Activated naive CD4-positive, alpha-beta T cell treated with anti-CD3 and anti-CD28 coated beads for 36 hours (primary cell): ENCODE results near the gene COL4A2. TPM values are rescaled to one million over a fixed set of nuclear protein-coding genes. Genes with fewer than 3 reads are reported as not detected.

Source experiments
- CTCF ChIA-PET: fragments of 350-600 bp; sonication (Branson Sonifier 250); formaldehyde crosslinking; loops from one replicate; lab custom pipeline; 2021; ENCODE audit warnings: antibody characterized with exemption; lab: Charles Lee
- DNase-seq: peaks from one replicate; pipeline ENCODE4 v3.0.0-alpha.2; 2020
- H3K27ac Mint-ChIP-seq: one replicate; pipeline ENCODE4 v1.8.0; 2021; ENCODE audit warnings: mild to moderate bottlenecking, mixed read lengths
- H3K27me3 Mint-ChIP-seq: one replicate; pipeline ENCODE4 v1.8.0; 2021; ENCODE audit warnings: low read depth, mixed read lengths
- H3K36me3 Mint-ChIP-seq: one replicate; pipeline ENCODE4 v1.8.0; 2021; ENCODE audit warnings: low read depth, mixed read lengths
- H3K4me1 Mint-ChIP-seq: one replicate; pipeline ENCODE4 v1.8.0; 2021; ENCODE audit warnings: low read depth, mixed read lengths
- H3K4me3 Mint-ChIP-seq: one replicate; pipeline ENCODE4 v1.8.0; 2021; ENCODE audit warnings: mild to moderate bottlenecking, moderate library complexity, mixed read lengths
- H3K9me3 Mint-ChIP-seq: one replicate; pipeline ENCODE4 v1.8.0; 2021; ENCODE audit warnings: mixed read lengths
- intact Hi-C: fragments of 100-400 bp; cut with micrococcal nuclease; formaldehyde crosslinking; loops from one replicate; pipeline ENCODE4 v1.15.1; 2023
- total RNA-seq, 2 experiments: library from RNA; stranded (reverse); gene quantifications; one replicate each; pipeline ENCODE4 v1.2.3, GENCODE V29; 2021

COL4A2 gene
- total RNA-seq, 2 experiments from 2014 or later: not detected

DNA sequence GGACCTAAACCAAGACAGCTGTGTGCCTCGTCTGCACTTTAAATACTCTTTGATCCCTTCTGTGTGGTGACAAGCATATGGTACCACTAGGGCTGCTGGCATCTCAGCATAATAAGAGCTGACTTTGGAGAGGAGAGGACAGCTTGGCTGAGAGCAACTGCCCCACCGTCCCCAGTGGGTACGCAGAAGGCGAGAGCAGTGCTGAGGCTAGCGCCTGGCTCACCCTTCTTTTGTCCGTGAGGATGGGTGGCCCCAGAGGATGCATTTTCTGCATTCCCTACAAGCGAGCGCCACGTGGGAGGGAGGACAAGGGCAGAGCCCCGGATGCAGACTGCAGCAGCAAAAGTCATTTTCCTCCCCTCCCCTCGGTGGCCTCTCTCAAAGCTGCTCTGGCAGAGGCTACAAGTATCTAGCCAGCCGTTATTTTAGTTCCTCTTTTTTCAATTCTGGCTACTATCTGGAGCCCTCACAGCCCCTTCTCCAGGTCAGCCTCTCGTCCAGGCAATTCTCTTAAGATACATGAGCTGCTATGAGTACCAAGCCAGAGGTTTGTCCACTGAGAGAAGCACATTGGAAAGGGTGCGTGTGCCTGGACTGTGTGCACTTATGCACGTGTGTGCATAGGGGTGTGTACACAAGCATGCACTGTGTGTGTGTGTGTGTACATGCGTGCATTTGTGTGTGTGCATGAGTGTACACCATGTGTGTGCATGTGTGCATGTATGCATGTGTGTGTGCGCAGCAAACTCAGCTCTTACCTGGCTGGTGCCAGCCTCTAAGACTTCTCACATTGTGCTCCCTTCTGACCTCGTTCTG is 203.1 kb downstream of the COL4A2 start:
- H3K27ac Mint-ChIP-seq: no peak overlapping the region
- CTCF ChIA-PET: no interaction called here
- intact Hi-C loops: no loop called here
- H3K4me3 Mint-ChIP-seq: no peak overlapping the region
- DNase-seq: no peak
- peaks cover 4% of the 10 kb centered on the region for H3K4me1 Mint-ChIP-seq
- H3K36me3 Mint-ChIP-seq: no peaks in the 10 kb centered on the region
- peaks cover 3% of the 10 kb centered on the region for H3K27me3 Mint-ChIP-seq
- H3K9me3 Mint-ChIP-seq: peaks cover under 1% of the 10 kb centered on the region

DNA sequence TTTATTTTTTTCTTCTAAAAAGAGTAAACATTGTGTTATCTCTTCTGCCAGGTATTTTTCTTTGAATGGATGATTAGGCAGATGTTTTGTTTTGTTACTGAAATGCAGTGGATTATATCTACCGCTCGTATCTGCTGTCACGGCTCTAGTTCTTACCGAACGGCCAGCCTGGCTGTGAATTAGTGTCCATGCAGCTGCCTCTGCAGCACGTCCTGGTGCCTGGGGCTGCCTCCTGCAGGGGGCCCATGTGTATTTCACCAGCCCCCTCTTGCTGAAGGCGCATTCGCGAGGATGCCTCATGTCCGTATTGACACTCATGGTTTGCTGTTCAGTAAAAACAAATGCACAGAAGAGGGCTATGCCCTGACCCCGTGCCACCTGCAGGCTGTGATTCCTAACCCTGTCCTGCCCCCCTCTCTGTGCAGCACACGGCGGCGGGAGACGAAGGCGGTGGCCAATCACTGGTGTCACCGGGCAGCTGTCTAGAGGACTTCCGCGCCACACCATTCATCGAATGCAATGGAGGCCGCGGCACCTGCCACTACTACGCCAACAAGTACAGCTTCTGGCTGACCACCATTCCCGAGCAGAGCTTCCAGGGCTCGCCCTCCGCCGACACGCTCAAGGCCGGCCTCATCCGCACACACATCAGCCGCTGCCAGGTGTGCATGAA is 204.6 kb downstream of the COL4A2 start:
- Mint-ChIP-seq H3K27ac (no peak overlapping the region), H3K4me3 (no peak overlapping the region), H3K9me3 (peaks cover 2% of the 10 kb centered on the region), H3K4me1 (peaks cover 6% of the 10 kb centered on the region), H3K36me3 (no peaks in the 10 kb centered on the region), H3K27me3 (peaks cover 3% of the 10 kb centered on the region)
- DNase-seq: no peak
- CTCF ChIA-PET: interaction anchor here (2.9 kb wide), 1 partner anchor 56 kb away, joined by 11 read pairs; no protein-coding TSS in a partner anchor
- intact Hi-C loops: no loop called here

DNA sequence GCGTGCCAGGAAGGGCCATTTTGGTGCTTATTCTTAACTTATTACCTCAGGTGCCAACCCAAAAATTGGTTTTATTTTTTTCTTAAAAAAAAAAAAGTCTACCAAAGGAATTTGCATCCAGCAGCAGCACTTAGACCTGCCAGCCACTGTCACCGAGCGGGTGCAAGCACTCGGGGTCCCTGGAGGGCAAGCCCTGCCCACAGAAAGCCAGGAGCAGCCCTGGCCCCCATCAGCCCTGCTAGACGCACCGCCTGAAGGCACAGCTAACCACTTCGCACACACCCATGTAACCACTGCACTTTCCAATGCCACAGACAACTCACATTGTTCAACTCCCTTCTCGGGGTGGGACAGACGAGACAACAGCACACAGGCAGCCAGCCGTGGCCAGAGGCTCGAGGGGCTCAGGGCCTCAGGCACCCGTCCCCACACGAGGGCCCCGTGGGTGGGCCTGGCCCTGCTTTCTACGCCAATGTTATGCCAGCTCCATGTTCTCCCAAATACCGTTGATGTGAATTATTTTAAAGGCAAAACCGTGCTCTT is 205.2 kb downstream of the COL4A2 start:
- no peak overlapping the region for H3K27ac Mint-ChIP-seq
- peaks cover 6% of the 10 kb centered on the region for H3K4me1 Mint-ChIP-seq
- CTCF ChIA-PET: interaction anchor here (2.9 kb wide), 1 partner anchor 57 kb away, joined by 11 read pairs; no protein-coding TSS in a partner anchor
- H3K27me3 Mint-ChIP-seq: peaks cover 3% of the 10 kb centered on the region
- no peak for DNase-seq
- H3K36me3 Mint-ChIP-seq: no peaks in the 10 kb centered on the region
- no peak overlapping the region for H3K4me3 Mint-ChIP-seq
- intact Hi-C loops: no loop called here
- H3K9me3 Mint-ChIP-seq: peaks cover 2% of the 10 kb centered on the region

DNA sequence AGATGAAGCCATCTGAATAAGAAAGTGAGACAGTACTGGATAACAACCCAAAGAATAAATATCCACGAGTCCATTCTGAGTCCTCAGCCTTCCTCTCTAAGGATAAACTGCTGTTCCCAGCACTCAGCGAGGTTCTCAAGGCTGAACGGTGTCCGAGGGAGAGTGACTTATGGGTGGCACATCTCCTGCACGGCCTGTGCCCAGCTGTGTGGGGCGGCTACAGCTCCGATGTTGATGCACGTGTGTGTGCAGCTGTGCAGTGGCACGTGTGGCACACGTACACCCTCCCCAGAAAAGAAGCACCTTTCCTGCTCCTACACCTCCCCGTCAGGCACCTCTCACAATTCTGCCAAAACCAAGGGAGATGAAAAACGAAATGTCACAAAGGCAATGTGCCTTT is 209.4 kb downstream of the COL4A2 start:
- DNase-seq: no peak
- CTCF ChIA-PET: no interaction called here
- Mint-ChIP-seq H3K9me3 (peaks cover 2% of the 10 kb centered on the region), H3K36me3 (no peaks in the 10 kb centered on the region), H3K4me1 (peaks cover 6% of the 10 kb centered on the region), H3K27me3 (no peaks in the 10 kb centered on the region), H3K4me3 (no peak overlapping the region), H3K27ac (no peak overlapping the region)
- intact Hi-C loops: loop anchor here (5.0 kb wide), 1 partner anchor 46 kb away; the partner anchor contains the start of gene RAB20

DNA sequence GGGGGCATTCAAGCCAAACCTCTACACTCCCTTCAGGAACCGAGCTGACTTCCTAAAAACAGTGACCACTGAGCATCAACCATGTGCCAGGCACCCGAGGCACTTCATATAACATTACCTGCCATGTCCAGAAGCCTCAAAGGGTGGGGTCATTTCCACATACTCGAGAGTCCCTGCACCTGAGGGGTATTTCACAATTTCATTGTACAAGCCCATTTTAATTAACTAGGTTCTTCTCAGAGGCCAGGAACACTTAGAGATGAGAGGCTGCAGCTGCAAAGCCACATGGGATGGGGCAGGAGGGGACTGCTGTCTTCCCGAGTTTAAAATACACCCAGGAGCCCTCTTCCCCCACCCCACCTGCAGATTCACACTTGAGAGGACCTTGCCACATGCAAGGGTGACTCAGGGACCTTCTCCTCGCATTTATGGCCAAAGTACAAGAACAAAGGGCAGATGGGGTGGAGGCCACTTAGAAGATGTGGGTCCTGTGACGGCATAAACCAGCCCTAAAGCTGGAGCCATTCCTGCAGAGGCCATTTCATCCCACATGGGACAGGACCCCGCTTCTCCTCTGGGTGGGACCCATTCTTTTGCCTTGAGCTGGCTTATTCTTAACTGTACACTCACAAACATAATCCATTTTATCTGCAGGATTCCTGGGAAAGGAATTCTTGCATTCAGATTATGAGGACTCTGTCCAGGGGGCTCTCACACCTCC is 210.6 kb downstream of the COL4A2 start:
- no peak overlapping the region for H3K4me3 Mint-ChIP-seq
- CTCF ChIA-PET: no interaction called here
- no peak overlapping the region for H3K27ac Mint-ChIP-seq

DNA sequence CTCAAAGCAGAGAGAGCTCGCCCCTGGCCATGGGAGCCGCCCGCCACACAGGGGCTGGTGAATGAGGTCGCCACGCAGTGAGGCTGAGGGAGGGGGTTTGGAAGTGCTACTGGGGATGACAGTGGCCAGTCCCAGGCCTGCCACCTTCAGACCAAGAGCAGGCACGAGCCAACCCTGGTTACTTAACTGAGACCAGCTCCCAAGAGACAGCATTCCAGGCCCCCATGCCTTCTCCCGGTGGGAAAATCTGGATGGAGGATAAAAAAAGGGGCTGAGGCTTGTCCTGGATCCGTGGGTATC is 211.1 kb downstream of the COL4A2 start:
- Mint-ChIP-seq H3K27ac (no peak overlapping the region), H3K4me1 (peaks cover 6% of the 10 kb centered on the region), H3K4me3 (no peak overlapping the region), H3K9me3 (peaks cover 2% of the 10 kb centered on the region), H3K36me3 (no peaks in the 10 kb centered on the region), H3K27me3 (no peaks in the 10 kb centered on the region)
- CTCF ChIA-PET: no interaction called here
- no peak for DNase-seq
- intact Hi-C loops: loop anchor here (5.0 kb wide), 1 partner anchor 44 kb away; the partner anchor contains the start of gene RAB20

More for the DNA sequence above, 210.6 kb downstream of the COL4A2 start:
- H3K9me3 Mint-ChIP-seq: peaks cover 2% of the 10 kb centered on the region
- DNase-seq: no peak
- no peaks in the 10 kb centered on the region for H3K27me3 Mint-ChIP-seq
- peaks cover 6% of the 10 kb centered on the region for H3K4me1 Mint-ChIP-seq
- H3K36me3 Mint-ChIP-seq: no peaks in the 10 kb centered on the region
- intact Hi-C loops: loop anchor here (5.0 kb wide), 1 partner anchor 45 kb away; the partner anchor contains the start of gene RAB20

DNA sequence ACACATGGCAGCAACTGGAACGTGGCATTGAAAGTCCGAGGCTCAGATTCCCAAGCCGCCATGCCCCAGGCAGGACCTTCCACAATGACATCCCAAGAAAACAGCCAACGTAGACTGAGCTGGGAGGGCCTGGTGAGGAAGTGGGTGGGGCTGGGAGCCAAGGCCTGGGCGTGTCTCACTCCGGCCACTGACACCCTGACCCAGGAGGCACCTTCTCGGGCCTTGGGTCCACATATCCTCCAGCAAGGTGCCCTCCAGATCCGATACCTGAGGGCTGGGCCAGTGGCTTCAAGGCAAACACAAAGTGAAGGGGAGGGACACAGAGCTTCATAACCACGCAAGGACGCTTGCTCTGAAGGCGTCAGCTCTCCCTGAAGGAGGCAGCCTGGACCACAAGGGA is 211.5 kb downstream of the COL4A2 start:
- H3K36me3 Mint-ChIP-seq: no peaks in the 10 kb centered on the region
- no peak overlapping the region for H3K27ac Mint-ChIP-seq
- CTCF ChIA-PET: no interaction called here

DNA sequence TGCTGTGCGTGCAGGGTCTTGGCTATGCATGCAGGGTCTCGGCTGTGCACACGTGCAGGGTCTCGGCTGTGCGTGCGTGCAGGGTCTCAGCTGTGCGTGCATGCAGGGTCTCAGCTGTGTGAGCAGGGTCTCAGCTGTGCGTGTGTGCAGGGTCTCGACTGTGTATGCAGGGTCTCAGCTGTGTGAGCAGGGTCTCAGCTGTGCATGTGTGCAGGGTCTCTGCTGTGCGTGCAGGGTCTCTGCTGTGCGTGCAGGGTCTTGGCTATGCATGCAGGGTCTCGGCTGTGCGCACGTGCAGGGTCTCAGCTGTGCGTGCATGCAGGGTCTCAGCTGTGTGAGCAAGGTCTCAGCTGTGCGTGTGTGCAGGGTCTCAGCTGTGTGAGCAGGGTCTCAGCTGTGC is 212.0 kb downstream of the COL4A2 start:
- no peaks in the 10 kb centered on the region for H3K27me3 Mint-ChIP-seq
- H3K4me1 Mint-ChIP-seq: peaks cover 6% of the 10 kb centered on the region
- no peaks in the 10 kb centered on the region for H3K36me3 Mint-ChIP-seq
- DNase-seq: no peak
- CTCF ChIA-PET: no interaction called here
- no peak overlapping the region for H3K27ac Mint-ChIP-seq
- intact Hi-C loops: loop anchor here (5.0 kb wide), 1 partner anchor 43 kb away; the partner anchor contains the start of gene RAB20
- H3K9me3 Mint-ChIP-seq: peaks cover 2% of the 10 kb centered on the region
- no peak overlapping the region for H3K4me3 Mint-ChIP-seq

More for the DNA sequence above, 211.5 kb downstream of the COL4A2 start:
- no peaks in the 10 kb centered on the region for H3K27me3 Mint-ChIP-seq
- H3K4me1 Mint-ChIP-seq: peaks cover 6% of the 10 kb centered on the region
- DNase-seq: no peak
- intact Hi-C loops: loop anchor here (5.0 kb wide), 1 partner anchor 44 kb away; the partner anchor contains the start of gene RAB20
- H3K9me3 Mint-ChIP-seq: peaks cover 2% of the 10 kb centered on the region
- no peak overlapping the region for H3K4me3 Mint-ChIP-seq

DNA sequence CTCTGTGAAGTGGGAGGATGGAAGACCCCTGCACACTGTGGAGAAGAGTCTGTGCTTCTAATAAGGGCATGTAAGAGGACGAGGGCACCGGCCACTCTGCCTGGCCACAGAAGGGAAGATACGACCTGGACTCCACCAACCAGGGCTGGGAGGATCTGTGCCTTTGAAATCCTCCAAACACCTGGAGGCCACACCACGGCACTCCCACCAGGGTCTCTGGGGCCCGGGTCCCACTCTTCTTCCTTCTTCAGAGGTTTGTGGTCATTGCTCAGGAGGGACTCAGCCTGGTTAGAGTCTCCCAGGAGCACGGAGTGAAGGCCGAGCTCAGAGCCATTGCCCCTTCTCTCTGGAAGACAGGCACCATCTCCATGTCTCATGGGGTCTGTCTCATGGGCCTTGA is 212.4 kb downstream of the COL4A2 start:
- intact Hi-C loops: loop anchor here (5.0 kb wide), 1 partner anchor 43 kb away; the partner anchor contains the start of gene RAB20
- Mint-ChIP-seq H3K27ac (no peak overlapping the region), H3K36me3 (no peaks in the 10 kb centered on the region), H3K27me3 (no peaks in the 10 kb centered on the region), H3K9me3 (peaks cover 2% of the 10 kb centered on the region), H3K4me1 (peaks cover 9% of the 10 kb centered on the region), H3K4me3 (no peak overlapping the region)
- CTCF ChIA-PET: no interaction called here
- no peak for DNase-seq

DNA sequence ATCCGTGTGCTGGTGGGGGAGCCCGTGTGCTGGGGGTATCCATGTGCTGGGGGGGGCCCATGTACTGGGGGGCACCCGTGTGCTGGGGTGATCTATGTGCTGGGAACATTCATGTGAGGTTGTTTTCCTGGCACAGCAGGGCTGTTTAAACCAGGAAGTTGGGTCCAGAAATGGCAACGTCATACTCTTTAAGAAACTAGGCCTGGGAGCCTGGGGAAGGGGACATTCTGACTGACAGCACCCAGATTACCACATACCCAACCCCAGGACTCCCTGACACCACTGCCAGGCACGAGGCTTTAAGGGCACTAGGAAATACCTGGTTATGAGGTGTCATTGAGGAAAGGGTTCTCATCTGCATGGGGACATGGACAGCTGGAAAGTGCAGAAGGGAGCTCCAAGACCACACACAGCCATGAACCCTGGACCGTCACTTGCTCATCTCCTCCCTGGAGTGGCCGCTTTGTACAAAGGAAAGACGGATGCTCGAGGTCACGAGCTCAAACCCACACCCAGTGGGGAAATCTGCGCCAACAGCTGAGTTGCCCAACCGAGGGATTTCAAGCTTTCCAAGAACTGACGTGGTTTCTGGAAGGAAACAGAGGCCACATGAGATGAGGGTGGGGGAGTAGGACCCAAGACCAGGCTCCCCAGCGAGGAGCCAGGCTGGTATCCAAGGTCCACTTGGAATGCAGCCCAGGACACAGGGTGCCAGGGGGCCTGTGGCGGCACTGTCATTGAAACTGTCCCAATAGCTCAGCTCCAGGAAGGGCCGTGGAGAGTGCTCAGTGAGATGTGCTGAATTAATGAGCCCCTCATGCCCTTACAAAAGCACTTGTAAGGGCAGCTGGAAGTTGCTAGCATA is 213.6 kb downstream of the COL4A2 start:
- intact Hi-C loops: no loop called here

DNA sequence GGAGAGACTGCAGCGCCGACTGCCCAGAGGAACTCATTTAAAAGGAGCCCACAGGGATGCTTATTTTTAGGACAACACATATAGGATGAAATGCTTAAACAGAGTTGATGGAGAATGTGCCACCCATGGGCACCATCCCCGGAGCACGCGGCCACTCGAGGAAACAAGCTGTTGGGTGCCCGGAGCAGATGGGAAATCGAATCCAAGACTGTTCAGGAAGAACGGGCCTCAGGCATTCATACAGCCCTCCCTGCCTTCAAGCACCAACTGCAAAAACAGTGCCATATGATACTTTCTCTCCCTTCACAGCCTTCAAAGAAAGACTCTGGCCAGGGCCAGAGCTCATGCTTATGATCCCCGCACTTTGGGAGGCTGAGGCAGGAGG is 214.2 kb downstream of the COL4A2 start:
- Mint-ChIP-seq H3K9me3 (no peaks in the 10 kb centered on the region), H3K4me3 (no peak overlapping the region), H3K27ac (no peak overlapping the region), H3K27me3 (no peaks in the 10 kb centered on the region), H3K4me1 (peaks cover 23% of the 10 kb centered on the region), H3K36me3 (no peaks in the 10 kb centered on the region)
- intact Hi-C loops: no loop called here
- DNase-seq: no peak
- CTCF ChIA-PET: no interaction called here

More for the DNA sequence above, 213.6 kb downstream of the COL4A2 start:
- no peak for DNase-seq
- Mint-ChIP-seq H3K9me3 (no peaks in the 10 kb centered on the region), H3K4me3 (no peak overlapping the region), H3K36me3 (no peaks in the 10 kb centered on the region), H3K4me1 (peaks cover 17% of the 10 kb centered on the region), H3K27me3 (no peaks in the 10 kb centered on the region), H3K27ac (no peak overlapping the region)
- CTCF ChIA-PET: no interaction called here
